ENCODE measurements around the gene SPAG6. TPM values are rescaled to one million over a fixed set of nuclear protein-coding genes. Genes with fewer than 3 reads are reported as not detected.

The SPAG6 gene
- total and polyA plus RNA-seq, 2 experiments from 2014 or later, result 0.21 TPM; not detected in 1

GRCh38 chr10:22438711-22439110, 93.4 kb downstream of the SPAG6 start:
- Histone ChIP-seq H3K27ac (ENCODE audit: low read depth) (no peak overlapping the region), H3K36me3 (ENCODE audit: insufficient read depth) (no peaks in the 10 kb centered on the region), H3K4me2 (peak overlapping the region; percentile 87; the same call in 1 of the 2 replicates), H3K27me3 (ENCODE audit: insufficient read depth) (peaks cover 91% of the 10 kb centered on the region), H3F3A (replicated peaks; ENCODE audit: low read depth) (peaks cover 10% of the 10 kb centered on the region; the same call in 1 of the 2 replicates), H3K4me1 (ENCODE audit: insufficient read depth) (peaks cover 14% of the 10 kb centered on the region), H3K79me2 (replicated peaks; ENCODE audit: insufficient read depth) (no peaks in the 10 kb centered on the region), H3K9me2 (ENCODE audit: insufficient read depth) (no peaks in the 10 kb centered on the region), H3K4me3 (no peak overlapping the region), H2AFZ (no peak overlapping the region), H4K20me1 (replicated peaks; ENCODE audit: insufficient read depth) (0 out of 2 replicates have a peak, but pooled peaks cover 12% of the 10 kb centered on the region)
- Mint-ChIP-seq H3K9me3 (no peaks in the 10 kb centered on the region), H3K27ac (no peak overlapping the region), H3K4me3 (peak overlapping the region; percentile 77; the same call in 1 of the 3 replicates), H3K27me3 (ENCODE audit: insufficient read depth, low read depth, poor library complexity) (peaks cover 49% of the 10 kb centered on the region), H3K4me1 (peaks cover 14% of the 10 kb centered on the region), H3K36me3 (ENCODE audit: low read depth) (no peaks in the 10 kb centered on the region)
- DNase-seq (ENCODE audit: low spot score) (no peak), ATAC-seq (no peak)
- TF ChIP-seq ZNF331 (CRISPR knock-in tag; IDR thresholded peaks at IDR 0.05; ENCODE audit: low read depth) (no peak), EZH2 (IDR thresholded peaks at IDR 0.05; ENCODE audit: low read depth, unreplicated experiment) (no peak), CREB1 (CRISPR knock-in tag; IDR thresholded peaks at IDR 0.05; ENCODE audit: low read depth) (no peak), ETS1 (IDR thresholded peaks at IDR 0.05) (no peak), POLR2AphosphoS5 (IDR thresholded peaks at IDR 0.05; ENCODE audit: low read depth) (no peak), EZH2phosphoT487 (IDR thresholded peaks at IDR 0.05; ENCODE audit: unreplicated experiment) (no peak), JUNB (IDR thresholded peaks at IDR 0.05; ENCODE audit: unreplicated experiment) (no peak)
- TF ChIP-seq, protein P1, sequence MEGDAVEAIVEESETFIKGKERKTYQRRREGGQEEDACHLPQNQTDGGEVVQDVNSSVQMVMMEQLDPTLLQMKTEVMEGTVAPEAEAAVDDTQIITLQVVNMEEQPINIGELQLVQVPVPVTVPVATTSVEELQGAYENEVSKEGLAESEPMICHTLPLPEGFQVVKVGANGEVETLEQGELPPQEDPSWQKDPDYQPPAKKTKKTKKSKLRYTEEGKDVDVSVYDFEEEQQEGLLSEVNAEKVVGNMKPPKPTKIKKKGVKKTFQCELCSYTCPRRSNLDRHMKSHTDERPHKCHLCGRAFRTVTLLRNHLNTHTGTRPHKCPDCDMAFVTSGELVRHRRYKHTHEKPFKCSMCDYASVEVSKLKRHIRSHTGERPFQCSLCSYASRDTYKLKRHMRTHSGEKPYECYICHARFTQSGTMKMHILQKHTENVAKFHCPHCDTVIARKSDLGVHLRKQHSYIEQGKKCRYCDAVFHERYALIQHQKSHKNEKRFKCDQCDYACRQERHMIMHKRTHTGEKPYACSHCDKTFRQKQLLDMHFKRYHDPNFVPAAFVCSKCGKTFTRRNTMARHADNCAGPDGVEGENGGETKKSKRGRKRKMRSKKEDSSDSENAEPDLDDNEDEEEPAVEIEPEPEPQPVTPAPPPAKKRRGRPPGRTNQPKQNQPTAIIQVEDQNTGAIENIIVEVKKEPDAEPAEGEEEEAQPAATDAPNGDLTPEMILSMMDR (conservative IDR thresholded peaks at IDR 0.05; ENCODE audit: low read depth in 2 of 2), result no peak
- TF ChIP-seq, protein P2, sequence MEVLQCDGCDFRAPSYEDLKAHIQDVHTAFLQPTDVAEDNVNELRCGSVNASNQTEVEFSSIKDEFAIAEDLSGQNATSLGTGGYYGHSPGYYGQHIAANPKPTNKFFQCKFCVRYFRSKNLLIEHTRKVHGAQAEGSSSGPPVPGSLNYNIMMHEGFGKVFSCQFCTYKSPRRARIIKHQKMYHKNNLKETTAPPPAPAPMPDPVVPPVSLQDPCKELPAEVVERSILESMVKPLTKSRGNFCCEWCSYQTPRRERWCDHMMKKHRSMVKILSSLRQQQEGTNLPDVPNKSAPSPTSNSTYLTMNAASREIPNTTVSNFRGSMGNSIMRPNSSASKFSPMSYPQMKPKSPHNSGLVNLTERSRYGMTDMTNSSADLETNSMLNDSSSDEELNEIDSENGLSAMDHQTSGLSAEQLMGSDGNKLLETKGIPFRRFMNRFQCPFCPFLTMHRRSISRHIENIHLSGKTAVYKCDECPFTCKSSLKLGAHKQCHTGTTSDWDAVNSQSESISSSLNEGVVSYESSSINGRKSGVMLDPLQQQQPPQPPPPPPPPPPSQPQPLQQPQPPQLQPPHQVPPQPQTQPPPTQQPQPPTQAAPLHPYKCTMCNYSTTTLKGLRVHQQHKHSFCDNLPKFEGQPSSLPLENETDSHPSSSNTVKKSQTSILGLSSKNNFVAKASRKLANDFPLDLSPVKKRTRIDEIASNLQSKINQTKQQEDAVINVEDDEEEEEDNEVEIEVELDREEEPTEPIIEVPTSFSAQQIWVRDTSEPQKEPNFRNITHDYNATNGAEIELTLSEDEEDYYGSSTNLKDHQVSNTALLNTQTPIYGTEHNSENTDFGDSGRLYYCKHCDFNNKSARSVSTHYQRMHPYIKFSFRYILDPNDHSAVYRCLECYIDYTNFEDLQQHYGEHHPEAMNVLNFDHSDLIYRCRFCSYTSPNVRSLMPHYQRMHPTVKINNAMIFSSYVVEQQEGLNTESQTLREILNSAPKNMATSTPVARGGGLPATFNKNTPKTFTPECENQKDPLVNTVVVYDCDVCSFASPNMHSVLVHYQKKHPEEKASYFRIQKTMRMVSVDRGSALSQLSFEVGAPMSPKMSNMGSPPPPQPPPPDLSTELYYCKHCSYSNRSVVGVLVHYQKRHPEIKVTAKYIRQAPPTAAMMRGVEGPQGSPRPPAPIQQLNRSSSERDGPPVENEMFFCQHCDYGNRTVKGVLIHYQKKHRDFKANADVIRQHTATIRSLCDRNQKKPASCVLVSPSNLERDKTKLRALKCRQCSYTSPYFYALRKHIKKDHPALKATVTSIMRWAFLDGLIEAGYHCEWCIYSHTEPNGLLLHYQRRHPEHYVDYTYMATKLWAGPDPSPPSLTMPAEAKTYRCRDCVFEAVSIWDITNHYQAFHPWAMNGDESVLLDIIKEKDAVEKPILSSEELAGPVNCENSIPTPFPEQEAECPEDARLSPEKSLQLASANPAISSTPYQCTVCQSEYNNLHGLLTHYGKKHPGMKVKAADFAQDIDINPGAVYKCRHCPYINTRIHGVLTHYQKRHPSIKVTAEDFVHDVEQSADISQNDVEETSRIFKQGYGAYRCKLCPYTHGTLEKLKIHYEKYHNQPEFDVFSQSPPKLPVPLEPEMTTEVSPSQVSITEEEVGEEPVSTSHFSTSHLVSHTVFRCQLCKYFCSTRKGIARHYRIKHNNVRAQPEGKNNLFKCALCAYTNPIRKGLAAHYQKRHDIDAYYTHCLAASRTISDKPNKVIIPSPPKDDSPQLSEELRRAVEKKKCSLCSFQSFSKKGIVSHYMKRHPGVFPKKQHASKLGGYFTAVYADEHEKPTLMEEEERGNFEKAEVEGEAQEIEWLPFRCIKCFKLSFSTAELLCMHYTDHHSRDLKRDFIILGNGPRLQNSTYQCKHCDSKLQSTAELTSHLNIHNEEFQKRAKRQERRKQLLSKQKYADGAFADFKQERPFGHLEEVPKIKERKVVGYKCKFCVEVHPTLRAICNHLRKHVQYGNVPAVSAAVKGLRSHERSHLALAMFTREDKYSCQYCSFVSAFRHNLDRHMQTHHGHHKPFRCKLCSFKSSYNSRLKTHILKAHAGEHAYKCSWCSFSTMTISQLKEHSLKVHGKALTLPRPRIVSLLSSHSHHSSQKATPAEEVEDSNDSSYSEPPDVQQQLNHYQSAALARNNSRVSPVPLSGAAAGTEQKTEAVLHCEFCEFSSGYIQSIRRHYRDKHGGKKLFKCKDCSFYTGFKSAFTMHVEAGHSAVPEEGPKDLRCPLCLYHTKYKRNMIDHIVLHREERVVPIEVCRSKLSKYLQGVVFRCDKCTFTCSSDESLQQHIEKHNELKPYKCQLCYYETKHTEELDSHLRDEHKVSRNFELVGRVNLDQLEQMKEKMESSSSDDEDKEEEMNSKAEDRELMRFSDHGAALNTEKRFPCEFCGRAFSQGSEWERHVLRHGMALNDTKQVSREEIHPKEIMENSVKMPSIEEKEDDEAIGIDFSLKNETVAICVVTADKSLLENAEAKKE (CRISPR knock-in tag; IDR thresholded peaks at IDR 0.05), result no peak
